Erythroblast (primary cell): ENCODE data around the gene CCDC68.

ENCODE experiments used
- GATA1 ChIP-seq: IDR thresholded peaks from 2 replicates; pipeline ENCODE4 v1.6.1; 2011; ENCODE audit warnings: low read depth, mild to moderate bottlenecking, control low read depth, low read length, moderate library complexity
- POLR2A ChIP-seq: IDR thresholded peaks from 2 replicates; pipeline ENCODE4 v1.6.1; 2011; ENCODE audit warnings: mild to moderate bottlenecking, low read length

DNA sequence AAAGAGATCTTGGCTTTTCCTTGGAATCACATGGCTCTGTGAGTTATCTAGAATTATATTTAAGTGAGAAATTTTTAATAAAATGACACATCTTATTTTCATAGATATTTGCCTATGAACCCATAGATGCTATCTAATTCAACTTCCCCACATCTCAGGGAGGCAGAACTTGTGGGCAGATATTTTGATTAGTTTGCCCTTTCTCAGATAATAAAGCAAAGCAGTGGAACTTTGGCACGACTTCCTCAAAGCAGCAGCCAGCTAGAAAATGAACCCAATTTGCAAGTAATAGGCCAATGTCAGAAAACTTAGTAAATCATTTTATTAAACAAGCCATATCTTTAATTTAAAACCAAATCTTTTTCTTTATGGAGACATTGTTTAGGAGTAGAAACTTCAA is 98.3 kb downstream of the CCDC68 start:
- TF ChIP-seq POLR2A (no peak), GATA1 (no peak)
